GM18499 (cell line): ENCODE data around the gene EDC4.
"Not testable (repeated sequence)": the region's sequence is repeated elsewhere in the genome, so short reads cannot be mapped to it uniquely, and the experiment has no call there.

Source experiments
- ATAC-seq: cut with Tn5 transposase; IDR thresholded peaks from one replicate; pipeline ENCODE4 v1.9.1; 2021; ENCODE audit warnings: moderate number of reproducible peaks; ENCODE audit not compliant: insufficient read depth, unreplicated experiment

Gene EDC4

DNA sequence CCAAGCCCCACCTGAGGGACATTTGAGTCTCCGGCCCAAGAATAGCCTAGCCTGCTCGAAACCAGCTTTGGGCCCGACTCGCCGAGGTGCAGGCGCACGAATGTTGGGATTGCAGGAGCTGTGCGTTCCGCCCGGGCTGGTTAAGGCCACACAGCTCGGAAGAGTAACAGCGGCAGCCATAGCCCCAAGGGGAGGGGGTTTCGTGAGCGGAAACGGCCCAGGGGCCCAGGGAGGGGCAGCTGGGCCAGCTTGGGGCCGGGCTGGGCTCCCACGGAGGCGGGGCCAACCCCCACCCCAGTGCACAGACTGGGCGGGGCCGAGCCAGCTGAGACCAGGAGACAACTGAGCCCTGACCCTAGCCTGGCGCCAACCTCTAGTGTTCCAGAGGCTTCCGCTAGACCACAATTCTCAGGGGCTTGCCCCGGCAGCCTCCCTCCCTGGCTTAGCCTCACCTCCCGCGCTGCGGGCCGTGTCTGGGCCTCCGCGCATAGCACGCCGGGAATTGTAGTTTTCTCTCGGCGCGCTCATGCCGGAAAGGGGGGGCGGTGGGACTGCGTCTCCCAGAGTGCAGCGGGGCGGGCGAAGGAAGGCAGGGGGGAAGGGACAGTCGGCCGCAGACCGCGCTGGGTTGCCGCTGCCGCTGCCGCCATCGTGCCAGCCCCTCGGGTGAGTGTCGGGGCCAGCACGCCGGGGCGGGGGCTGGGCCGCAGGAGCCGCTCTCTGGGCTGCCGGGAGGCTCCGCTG is 26.4 kb upstream of the EDC4 start, which contains the start of gene NUTF2:
NUTF2 (plus strand) TSS at position 614 of the 744 bp plus-strand sequence. CDS start 18,198 bp downstream, outside the sequence.
- ATAC-seq: peak; percentile 44

DNA sequence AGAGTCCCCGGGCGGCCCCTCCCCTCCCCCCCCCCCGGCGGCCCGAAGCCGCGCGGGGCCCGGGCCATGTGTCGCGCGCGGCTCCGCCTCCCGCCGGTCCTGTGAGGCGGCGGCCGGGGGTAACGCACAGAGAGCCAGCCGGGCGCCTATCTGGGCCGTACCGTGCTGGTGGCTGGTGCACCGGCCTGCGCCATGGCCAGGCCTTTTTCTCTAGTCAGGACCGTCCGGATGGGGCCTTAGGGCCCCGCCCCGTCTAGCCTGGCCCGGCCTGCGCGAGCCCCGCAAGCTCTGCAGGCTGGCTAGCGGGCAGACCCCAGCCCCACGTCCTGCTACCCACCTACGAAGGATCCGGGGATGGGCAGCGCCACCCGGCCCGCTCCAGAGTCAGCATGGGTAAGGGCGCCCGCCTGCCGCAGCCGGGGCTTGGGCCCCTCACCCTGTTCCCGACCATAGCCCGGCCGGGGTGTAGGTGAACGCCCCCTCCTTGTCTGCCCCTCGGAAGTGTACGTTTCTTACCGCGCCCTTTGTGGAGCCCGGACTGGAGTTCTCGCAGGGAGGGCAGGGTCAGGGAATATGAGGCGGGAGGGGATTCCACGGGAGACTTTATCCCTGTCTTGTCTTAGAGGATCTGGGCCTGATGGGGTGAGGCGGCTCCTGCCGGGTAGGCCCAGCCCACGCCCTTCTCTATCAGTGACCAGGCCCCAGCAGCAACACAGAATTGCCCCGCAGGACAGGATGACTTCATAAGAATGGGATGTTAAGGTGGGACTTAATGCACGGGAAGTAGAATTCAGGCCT is 25.6 kb upstream of the EDC4 start, which contains the start of gene CENPT:
CENPT (minus strand) TSS at position 630 of the 798 bp plus-strand sequence. CDS start 13,834 bp downstream, outside the sequence.
- ATAC-seq: peak; percentile 16

DNA sequence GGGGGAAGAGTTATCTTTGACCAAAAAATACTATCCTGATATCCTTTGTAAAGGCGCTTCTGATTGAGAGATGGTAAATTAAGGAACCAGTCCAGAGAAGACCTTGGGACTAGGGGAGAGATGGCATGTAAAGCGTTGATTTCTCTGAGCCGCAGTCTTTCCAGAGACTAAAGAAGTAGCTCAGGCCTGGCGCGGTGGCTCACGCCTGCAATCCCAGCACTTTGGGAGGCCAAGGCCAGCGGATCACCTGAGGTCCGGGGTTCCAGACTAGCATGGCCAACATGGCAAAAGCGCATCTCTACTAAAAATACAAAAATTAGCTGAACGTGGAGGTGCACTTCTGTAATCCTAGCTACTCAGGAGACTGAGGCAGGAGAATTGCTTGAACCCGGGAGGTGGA is 24.7 kb upstream of the EDC4 start:
- no peak for ATAC-seq

DNA sequence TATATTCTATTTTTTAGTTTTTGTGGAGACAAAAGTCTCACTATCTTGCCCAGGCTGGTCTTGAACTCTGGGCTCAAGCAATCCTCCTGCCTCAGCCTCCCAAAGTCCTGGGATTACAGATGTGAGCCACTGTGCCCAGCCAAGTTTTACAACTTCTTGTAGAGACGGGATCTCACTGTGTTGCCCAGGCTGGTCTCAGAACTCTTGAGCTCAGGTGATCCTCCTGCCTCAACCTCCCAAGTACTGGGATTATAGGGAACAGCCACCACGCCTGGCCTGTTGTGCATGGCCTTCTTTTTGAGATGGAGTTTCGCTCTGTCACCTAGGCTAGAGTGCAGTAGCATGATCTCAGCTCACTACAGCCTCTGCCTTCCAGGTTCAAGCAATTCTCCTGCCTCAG is 19.2 kb upstream of the EDC4 start:
- no peak for ATAC-seq

DNA sequence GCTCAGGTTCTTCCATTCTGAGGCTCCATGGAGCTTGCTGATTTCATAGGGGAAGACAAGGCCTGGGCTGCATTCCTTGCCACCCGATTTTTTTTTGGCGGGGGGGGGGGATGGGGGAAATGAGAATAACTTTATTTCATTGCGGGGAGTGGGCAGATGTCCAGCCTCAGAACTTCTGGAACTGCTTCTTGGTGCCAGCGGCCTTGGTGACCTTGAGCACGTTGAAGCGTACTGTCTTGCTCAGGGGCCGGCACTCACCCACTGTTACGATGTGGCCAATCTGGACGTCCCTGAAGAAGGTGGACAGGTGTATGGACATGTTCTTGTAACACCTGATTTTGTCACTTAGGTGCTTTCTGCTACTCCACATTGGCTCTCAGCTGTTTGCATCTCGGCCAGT is 17.1 kb upstream of the EDC4 start:
- ATAC-seq: no peak

DNA sequence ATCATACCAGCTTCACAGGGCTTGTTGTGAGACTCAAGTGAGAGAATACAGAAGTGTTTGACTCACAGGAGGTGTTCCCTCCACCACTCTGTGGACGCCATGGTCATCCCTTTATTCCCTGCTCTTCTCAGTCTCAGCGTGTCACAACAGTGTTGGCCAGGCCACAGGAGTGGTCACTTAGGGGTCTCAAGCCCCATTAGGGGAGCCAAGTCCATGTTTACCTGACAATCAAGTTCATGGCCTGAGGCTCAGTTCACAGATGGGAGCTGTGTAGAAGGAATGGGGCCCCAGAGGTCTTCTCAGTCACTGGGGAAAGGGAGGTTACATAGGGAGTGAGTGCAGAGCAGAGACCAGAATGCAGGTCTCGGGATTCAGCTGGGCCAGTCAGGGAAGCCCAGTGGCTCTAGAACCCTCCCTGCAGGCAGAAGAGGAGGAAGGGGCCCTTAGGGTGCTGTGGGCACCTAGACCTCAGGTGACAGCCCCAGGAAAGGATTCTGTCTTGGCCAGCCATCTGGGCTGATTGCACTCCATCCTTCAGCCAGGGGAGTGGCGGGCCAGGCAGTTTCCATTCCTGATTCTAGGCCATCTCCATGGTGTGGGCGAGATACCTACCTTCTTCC is 15.8 kb upstream of the EDC4 start:
- ATAC-seq: no peak

DNA sequence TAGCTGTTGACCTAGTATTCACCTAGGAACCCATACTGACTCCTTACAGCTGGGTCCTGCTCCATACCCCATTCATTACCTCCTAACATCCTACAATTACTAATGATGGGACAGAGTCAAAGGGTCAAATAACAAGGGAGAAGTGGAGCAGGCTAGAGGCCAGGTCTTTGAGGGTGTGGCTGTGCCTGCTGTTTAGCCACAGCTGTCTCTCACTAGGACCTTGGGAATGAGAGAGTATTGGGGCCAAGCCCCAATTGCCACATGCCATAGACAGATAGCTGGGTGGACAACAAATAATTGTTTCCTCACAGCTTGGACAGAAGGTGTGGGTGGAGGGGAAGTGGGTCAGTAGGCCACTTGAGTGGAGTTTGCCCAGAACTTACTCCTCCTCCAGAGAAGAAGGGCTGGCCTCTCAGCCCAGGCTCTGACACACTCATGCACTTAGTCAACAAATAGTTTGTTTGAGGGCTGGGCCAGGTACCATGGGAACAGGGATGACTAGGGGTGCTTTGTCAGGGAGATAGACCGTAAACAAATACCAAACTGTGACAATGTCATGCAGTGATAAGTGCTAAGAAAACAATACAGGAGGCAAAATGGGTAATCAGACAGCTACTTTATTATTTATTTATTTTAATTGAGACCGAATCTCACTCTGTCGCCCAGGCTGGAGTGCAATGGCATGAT is 15.2 kb upstream of the EDC4 start:
- ATAC-seq: no peak

DNA sequence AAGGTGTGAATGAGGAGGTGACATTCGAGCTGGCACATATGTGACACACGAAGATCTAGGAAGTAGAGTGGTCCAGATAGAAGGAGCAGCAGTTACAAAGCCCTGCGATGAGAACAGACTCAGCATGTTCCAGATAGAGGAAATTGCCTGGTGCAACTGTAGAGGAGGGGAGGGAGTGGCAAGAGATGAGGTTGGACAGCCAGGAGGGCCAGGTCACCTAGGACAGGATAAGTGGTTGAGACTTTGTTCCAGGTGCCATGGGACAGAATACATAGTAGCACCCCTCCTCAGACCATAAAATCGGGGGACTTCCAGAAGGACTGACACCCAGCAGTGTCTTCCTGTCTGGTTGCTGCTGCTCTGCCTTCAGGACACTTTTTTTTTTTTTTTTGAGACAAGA is 14.4 kb upstream of the EDC4 start:
- no peak for ATAC-seq

DNA sequence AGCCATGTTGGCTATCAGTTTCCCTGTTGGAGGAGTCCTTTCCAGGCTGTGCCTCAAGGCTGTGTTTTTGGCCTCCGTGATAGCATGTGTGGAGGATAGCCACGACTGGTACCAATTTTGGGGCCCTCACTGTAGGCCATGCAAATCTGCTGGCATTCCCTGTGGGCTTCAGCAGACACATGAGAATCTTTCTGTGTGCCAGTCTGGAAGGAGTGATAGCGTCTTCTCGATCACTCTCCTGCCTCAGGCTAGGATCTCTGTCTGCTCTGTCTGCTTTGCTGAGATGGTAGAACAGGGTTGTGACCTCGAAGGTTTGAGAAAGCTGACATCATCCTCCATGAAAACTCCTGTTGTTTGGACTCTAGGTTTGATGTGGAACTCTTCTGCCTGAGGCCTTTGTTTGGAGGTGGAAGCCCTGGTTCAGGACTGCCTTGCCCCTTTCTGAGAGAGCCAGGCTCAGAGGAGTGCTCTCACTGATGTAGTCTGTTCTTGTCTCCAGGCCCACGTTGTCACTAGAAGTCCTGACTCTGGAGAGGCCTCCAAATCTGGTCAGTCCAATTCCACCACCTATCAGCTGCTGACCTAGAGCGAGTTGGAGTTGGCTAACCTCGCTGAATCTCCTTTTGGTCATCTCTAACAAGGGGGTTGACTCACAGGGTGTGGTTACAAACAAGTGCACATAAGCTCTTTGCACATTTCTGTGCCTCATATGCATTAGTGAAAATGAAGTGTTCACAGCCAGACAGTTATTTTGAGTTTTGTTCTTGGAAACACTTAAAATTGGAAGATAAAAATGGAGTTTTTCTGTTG is 12.1 kb upstream of the EDC4 start:
- no peak for ATAC-seq

DNA sequence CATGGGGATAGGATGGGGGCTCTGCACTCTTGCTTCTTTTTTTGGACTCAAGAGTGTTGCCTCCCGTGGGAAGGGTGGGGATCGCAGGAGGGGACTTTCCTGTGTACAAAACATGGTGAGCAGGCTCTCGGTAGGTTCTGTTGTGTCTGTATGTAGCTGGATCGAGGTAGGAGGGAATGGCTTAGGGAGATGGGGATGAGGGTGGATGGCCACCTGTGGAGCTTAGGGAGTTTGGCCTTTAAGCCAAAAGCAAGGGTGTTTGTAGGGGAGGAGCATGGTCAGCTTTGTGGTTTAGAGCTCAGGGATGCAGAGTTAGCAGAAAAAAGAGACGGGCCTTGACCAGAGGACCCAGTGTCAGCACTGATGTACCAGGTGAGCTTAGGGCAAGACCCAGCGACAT is 11.0 kb upstream of the EDC4 start:
- no peak for ATAC-seq

DNA sequence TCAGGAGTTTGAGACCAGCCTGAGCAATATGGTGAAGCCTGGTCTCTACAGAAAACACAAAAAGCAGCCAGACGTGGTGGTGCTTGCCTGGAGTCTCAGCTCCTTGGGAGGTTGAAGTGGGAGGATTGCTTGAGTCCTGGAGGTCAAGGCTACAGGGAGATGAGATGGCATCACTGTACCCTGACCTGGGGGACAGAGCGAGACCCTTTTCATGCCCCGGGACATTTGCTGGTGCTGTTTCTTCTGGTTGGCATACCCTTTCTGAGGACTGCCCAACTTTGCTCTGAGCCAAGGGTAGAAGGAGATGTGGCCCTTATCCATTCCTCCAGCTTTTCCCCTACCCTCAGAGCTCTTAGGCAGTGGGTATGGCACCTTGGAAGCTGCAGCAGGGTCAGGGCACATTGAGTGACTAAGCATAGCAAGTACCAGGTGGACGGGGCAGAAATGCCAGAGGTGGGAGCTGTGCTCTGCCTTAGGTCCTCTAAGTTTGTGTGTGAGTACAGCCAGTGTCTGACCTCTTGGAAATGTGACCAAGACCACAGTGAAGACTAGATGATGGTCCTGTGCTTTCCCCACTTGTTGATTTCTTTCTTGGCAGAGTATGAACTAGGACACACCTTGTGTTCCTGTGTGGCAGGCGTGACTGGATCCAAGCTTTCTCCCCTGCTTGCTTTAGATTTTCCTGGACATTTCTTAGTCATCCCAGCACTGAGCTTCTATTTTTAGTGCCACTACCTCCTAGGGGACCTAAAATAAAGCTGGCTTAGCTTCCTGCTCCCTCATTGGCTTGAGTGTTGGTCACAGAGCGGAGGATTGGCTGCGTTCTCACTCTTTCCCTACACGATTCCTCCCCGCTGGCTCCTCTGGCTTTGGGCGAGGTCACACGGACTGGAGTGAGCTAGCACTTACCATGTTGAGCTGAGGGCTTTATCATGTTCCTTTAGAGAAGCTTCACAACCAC is 9.9 kb upstream of the EDC4 start:
- no peak for ATAC-seq

DNA sequence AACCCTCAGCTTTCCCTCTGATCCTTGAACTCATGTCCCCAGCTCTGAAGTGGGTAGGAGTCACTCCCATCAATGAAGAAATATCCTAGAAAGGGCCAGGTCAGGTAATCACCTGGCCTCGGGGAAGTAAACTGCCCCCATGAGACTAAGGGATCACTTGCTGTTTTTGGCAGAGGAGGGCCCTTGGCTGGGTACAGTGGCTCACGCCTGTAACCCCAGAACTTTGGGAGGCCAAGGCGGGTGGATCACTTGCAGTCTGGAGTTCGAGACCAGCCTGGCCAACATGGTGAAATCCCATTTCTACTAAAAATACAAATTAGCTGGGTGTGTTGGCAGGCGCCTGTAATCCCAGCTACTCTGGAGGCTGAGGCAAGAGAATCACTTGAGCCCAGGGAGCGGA is 8.8 kb upstream of the EDC4 start:
- not testable (repeated sequence) for ATAC-seq

DNA sequence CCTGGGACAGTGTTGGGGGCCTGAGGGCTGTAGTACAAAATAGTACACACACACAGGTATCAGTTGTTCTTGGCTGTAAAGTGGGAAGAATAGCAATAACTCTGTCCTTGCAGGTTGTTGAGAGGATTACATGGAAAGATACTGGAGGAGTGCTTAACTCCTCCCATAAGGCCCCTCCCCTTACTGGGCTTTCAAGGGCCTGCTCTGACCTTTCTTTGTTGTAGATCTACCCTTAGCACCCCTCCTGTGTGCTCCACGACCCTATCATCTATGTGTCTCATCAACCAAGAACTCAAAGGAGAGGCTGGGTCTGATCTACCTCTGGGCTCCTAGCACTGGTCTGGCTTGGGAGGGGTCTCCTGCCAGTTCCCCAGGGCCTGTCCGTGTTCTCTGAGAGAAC is 8.3 kb upstream of the EDC4 start:
- no peak for ATAC-seq

DNA sequence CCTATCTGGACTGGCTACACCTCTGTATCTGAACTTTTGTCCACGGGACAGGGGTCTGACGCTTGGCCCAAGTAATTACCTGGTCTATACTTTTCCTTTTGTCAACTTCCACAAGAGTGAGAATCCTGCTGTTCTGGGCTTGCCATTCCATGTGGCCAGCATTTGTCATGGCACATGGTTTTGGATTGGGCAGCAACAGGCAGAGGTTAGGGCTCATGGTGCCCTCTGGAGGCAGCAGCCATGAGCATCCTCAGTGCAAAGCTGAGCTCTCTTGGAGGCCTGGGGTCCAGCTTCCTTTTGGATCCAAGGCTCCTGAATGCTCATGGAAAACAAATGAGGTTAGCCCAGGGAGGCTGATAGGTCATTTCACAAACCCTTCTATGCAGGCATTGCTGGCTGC is 7.5 kb upstream of the EDC4 start:
- ATAC-seq: no peak

DNA sequence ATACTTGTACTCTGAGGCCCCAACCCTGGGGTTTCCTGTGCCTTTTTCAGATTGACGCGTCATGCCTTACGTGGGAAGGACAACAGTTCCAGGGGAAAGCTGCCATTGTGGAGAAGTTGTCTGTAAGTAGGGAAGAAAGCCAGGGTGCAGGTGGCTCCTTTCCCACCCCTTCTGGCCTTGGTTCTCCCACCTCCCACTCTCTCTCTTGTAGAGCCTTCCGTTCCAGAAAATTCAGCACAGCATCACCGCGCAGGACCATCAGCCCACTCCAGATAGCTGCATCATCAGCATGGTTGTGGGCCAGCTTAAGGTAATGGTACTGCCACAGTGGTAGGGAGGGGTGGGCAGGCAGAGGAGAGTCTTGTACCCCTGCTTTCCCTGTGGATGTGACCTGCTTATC is 4.6 kb upstream of the EDC4 start:
- ATAC-seq: no peak

DNA sequence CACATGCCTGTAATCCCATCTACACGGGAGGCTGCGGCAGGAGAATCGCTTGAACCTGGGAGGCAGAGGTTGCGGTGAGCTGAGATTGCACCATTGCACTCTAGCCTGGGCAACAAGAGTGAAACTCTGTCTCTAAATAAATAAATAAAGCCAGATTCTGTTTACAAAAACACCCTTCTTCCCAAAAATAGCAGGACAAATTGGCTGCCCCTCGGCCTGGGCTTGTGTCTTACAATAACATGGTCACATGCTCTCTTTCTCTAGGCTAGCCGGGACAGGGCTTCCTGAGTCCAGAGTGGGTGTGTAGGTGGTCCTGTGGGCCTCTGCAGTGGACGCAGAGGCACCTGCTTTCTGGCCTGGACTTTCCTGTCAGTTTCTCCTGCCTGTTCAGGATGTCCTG is 3.2 kb upstream of the EDC4 start:
- ATAC-seq: no peak

DNA sequence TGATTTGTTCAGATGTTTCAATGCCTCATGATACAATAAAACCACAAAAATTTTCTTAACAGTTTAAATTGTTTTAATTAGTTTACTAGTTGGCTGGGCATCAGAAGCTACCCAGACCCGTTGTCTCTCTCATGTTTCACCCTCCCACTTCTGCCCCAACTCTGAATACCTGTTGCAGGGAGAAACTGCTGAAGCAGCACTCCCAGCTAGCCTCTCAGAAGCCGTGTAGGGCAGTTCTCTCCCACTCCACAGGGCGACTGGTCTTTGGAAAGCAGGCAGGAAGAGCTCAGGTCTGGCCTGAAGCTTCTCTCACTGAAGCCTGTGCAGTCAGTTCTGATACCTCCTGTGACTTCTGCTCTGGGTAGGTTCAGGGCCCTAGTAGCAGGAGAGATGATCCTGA is 1.6 kb upstream of the EDC4 start:
- ATAC-seq: no peak

DNA sequence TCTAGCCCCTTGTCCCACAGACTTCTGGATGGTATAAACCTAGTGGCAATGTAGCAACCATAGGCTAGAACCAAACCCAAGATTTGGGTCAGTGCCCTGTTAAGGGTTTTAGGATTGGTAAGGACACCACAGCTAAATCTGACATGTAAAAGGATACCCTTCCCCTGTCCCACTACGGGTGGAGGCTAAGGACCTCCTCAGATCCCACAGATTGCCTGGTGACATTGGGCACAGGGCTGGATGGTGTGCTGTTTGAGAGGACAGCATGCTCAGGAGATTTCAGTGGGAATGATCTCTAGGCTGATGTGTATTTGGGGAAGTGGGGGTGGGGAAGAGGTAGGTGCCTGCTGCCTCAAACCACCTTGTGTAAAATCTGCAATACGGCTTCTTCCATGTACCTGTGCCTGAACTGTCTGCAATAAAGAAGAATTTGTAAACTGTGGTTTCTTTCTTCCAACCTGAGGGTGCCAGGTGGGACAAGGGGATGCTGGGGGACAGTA is 671 bp upstream of the EDC4 start:
- ATAC-seq: no peak
